HEK293 (cell line): ENCODE data around the gene RPA4.

Experiments used
- MZF1 ChIP-seq: fragments of 450-650 bp; formaldehyde crosslinking; IDR thresholded peaks from 2 replicates; pipeline ENCODE4 v1.5.1; 2017; ENCODE audit warnings: missing biosample characterization, missing genetic modification characterization, borderline replicate concordance
- ZNF324 ChIP-seq: fragments of 450-650 bp; formaldehyde crosslinking; IDR thresholded peaks from 2 replicates; pipeline ENCODE4 v1.5.1; 2016; ENCODE audit warnings: missing biosample characterization, missing genetic modification characterization
- ZNF571 ChIP-seq: fragments of 450-650 bp; formaldehyde crosslinking; IDR thresholded peaks from 2 replicates; pipeline ENCODE4 v1.5.0; 2017; ENCODE audit warnings: missing biosample characterization, missing genetic modification characterization
- ZSCAN16 ChIP-seq: fragments of 450-650 bp; formaldehyde crosslinking; IDR thresholded peaks from 2 replicates; pipeline ENCODE4 v1.5.1; 2016; ENCODE audit warnings: missing biosample characterization, missing genetic modification characterization
- ZSCAN30 ChIP-seq: fragments of 450-650 bp; IDR thresholded peaks from 2 replicates; pipeline ENCODE4 v1.5.1; 2018; ENCODE audit warnings: missing biosample characterization, mild to moderate bottlenecking, missing genetic modification characterization, moderate library complexity
- TF ChIP-seq, protein P1 (sequence below): fragments of 450-650 bp; formaldehyde crosslinking; IDR thresholded peaks from 2 replicates; pipeline ENCODE4 v1.5.1; 2016; ENCODE audit warnings: missing biosample characterization, missing genetic modification characterization
- TF ChIP-seq, protein P2 (sequence below): fragments of 450-650 bp; formaldehyde crosslinking; IDR thresholded peaks from 2 replicates; pipeline ENCODE4 v1.5.1; 2016; ENCODE audit warnings: missing biosample characterization, missing genetic modification characterization
- TF ChIP-seq, protein P3 (sequence below): fragments of 450-650 bp; formaldehyde crosslinking; IDR thresholded peaks from 2 replicates; pipeline ENCODE4 v1.5.1; 2016; ENCODE audit warnings: missing biosample characterization, missing genetic modification characterization
- TF ChIP-seq, protein P4 (sequence below): fragments of 450-650 bp; formaldehyde crosslinking; IDR thresholded peaks from 2 replicates; pipeline ENCODE4 v1.5.1; 2016; ENCODE audit warnings: missing biosample characterization, missing genetic modification characterization

DNA sequence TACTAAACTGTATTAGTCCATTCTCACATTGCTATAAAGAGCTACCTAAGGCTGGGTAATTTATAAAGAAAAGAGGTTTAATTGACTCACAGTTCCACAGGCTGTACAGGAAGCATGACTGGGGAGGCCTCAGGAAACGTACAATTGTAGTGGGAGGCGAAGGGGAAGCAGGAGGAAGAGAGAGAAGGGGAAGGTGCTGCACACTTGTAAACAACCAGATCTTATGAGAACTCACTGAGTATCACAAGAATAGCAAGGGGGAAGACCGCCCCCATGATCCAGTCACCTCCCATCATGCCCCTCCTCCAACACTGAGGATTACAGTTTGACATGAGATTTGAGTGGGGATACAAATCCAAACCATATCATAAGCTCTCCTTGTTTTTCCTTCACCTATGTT is 40.9 kb downstream of the RPA4 start:
- TF ChIP-seq ZSCAN30 (tag by site-specific recombination) (no peak), ZNF571 (tag by site-specific recombination) (no peak), ZSCAN16 (tag by site-specific recombination) (no peak), ZNF324 (no peak), MZF1 (tag by site-specific recombination) (no peak)
- TF ChIP-seq, protein P1, sequence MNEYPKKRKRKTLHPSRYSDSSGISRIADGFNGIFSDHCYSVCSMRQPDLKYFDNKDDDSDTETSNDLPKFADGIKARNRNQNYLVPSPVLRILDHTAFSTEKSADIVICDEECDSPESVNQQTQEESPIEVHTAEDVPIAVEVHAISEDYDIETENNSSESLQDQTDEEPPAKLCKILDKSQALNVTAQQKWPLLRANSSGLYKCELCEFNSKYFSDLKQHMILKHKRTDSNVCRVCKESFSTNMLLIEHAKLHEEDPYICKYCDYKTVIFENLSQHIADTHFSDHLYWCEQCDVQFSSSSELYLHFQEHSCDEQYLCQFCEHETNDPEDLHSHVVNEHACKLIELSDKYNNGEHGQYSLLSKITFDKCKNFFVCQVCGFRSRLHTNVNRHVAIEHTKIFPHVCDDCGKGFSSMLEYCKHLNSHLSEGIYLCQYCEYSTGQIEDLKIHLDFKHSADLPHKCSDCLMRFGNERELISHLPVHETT = no peak
- TF ChIP-seq, protein P2, sequence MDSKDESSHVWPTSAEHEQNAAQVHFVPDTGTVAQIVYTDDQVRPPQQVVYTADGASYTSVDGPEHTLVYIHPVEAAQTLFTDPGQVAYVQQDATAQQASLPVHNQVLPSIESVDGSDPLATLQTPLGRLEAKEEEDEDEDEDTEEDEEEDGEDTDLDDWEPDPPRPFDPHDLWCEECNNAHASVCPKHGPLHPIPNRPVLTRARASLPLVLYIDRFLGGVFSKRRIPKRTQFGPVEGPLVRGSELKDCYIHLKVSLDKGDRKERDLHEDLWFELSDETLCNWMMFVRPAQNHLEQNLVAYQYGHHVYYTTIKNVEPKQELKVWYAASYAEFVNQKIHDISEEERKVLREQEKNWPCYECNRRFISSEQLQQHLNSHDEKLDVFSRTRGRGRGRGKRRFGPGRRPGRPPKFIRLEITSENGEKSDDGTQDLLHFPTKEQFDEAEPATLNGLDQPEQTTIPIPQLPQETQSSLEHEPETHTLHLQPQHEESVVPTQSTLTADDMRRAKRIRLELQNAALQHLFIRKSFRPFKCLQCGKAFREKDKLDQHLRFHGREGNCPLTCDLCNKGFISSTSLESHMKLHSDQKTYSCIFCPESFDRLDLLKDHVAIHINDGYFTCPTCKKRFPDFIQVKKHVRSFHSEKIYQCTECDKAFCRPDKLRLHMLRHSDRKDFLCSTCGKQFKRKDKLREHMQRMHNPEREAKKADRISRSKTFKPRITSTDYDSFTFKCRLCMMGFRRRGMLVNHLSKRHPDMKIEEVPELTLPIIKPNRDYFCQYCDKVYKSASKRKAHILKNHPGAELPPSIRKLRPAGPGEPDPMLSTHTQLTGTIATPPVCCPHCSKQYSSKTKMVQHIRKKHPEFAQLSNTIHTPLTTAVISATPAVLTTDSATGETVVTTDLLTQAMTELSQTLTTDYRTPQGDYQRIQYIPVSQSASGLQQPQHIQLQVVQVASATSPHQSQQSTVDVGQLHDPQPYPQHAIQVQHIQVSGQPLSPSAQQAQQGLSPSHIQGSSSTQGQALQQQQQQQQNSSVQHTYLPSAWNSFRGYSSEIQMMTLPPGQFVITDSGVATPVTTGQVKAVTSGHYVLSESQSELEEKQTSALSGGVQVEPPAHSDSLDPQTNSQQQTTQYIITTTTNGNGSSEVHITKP (tag by site-specific recombination) = no peak
- TF ChIP-seq, protein P3, sequence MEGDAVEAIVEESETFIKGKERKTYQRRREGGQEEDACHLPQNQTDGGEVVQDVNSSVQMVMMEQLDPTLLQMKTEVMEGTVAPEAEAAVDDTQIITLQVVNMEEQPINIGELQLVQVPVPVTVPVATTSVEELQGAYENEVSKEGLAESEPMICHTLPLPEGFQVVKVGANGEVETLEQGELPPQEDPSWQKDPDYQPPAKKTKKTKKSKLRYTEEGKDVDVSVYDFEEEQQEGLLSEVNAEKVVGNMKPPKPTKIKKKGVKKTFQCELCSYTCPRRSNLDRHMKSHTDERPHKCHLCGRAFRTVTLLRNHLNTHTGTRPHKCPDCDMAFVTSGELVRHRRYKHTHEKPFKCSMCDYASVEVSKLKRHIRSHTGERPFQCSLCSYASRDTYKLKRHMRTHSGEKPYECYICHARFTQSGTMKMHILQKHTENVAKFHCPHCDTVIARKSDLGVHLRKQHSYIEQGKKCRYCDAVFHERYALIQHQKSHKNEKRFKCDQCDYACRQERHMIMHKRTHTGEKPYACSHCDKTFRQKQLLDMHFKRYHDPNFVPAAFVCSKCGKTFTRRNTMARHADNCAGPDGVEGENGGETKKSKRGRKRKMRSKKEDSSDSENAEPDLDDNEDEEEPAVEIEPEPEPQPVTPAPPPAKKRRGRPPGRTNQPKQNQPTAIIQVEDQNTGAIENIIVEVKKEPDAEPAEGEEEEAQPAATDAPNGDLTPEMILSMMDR (tag by site-specific recombination) = no peak
- TF ChIP-seq, protein P4, sequence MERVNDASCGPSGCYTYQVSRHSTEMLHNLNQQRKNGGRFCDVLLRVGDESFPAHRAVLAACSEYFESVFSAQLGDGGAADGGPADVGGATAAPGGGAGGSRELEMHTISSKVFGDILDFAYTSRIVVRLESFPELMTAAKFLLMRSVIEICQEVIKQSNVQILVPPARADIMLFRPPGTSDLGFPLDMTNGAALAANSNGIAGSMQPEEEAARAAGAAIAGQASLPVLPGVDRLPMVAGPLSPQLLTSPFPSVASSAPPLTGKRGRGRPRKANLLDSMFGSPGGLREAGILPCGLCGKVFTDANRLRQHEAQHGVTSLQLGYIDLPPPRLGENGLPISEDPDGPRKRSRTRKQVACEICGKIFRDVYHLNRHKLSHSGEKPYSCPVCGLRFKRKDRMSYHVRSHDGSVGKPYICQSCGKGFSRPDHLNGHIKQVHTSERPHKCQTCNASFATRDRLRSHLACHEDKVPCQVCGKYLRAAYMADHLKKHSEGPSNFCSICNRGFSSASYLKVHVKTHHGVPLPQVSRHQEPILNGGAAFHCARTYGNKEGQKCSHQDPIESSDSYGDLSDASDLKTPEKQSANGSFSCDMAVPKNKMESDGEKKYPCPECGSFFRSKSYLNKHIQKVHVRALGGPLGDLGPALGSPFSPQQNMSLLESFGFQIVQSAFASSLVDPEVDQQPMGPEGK (tag by site-specific recombination) = no peak
